Activated CD4-positive, CD25-positive, alpha-beta regulatory T cell (primary cell): Measurements from ENCODE around the gene GSTO2.

ENCODE experiments used
- DNase-seq, 4 experiments: peaks; one replicate each; lab custom pipeline; 2025; lab: John Stamatoyannopoulos, UW

GSTO2 gene

GRCh38 chr10:104308439-104308903, 39.5 kb downstream of the GSTO2 start:
- DNase-seq = no peak

GRCh38 chr10:104309980-104310978, 41.3 kb downstream of the GSTO2 start:
- DNase-seq = no peak

GRCh38 chr10:104311184-104311720, 42.3 kb downstream of the GSTO2 start:
- no peak for DNase-seq

GRCh38 chr10:104314591-104315485, 45.9 kb downstream of the GSTO2 start:
- DNase-seq = no peak

- no peak for DNase-seq
These were observed 46.5 kb downstream of the GSTO2 start for GRCh38 chr10:104315486-104315921.

- DNase-seq = no peak
These were observed 47.5 kb downstream of the GSTO2 start for GRCh38 chr10:104316321-104317099.

GRCh38 chr10:104317269-104317710, 48.3 kb downstream of the GSTO2 start:
- no peak for DNase-seq

GRCh38 chr10:104317726-104318299, 48.8 kb downstream of the GSTO2 start:
- DNase-seq = no peak

GRCh38 chr10:104318326-104318725, 49.3 kb downstream of the GSTO2 start:
- no peak for DNase-seq

GRCh38 chr10:104318810-104319741, 50.1 kb downstream of the GSTO2 start:
- no peak for DNase-seq

GRCh38 chr10:104321226-104321625, 52.2 kb downstream of the GSTO2 start:
- no peak for DNase-seq

GRCh38 chr10:104321725-104322415, 52.9 kb downstream of the GSTO2 start:
- no peak for DNase-seq

- DNase-seq = no peak
These were observed 53.4 kb downstream of the GSTO2 start for GRCh38 chr10:104322416-104322782.

GRCh38 chr10:104323085-104323484, 54.1 kb downstream of the GSTO2 start:
- no peak for DNase-seq

- DNase-seq = no peak
These were observed 54.8 kb downstream of the GSTO2 start for GRCh38 chr10:104323760-104324201.

- DNase-seq = no peak
These were observed 55.3 kb downstream of the GSTO2 start for GRCh38 chr10:104324221-104324686.

GRCh38 chr10:104324931-104325330, 55.9 kb downstream of the GSTO2 start:
- no peak for DNase-seq

GRCh38 chr10:104325436-104326435, 56.8 kb downstream of the GSTO2 start:
- DNase-seq = no peak
